ENCODE results near the gene FAAP100. TPM values are rescaled to one million over a fixed set of nuclear protein-coding genes. Genes with fewer than 3 reads are reported as not detected.
"Not testable (repeated sequence)": the region's sequence is repeated elsewhere in the genome, so short reads cannot be mapped to it uniquely, and the experiment has no call there.

Gene FAAP100
- total and polyA plus RNA-seq, 2 experiments from 2014 or later = 18.3 to 34.4 TPM

DNA sequence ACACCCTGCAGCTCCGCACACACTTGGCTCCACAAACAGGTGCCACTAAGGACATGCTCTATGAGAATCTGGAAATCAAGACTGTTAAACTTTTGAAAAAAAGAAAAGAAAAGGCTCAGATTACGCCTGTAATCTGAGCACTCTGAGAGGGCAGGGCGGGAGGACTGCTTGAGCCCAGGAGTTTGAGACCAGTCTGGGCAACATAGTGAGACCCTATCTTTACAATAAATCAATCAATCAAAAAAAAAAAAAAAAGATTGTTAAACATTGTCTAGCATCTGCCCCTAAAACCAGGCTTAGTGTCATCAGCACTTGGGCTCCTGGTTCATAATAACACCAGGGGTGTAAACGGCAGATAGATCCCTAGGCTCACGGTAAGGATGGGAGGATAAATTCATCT, 37.5 kb upstream of the FAAP100 start:
- WGBS (ENCODE audit: low lambda C conversion rate, missing lambda C conversion rate) = 89% methylated on average over 5 of the region's 5 CpGs
- TF ChIP-seq EZH2 (IDR thresholded peaks at IDR 0.05; ENCODE audit: borderline replicate concordance) (no peak), EZH2phosphoT487 (IDR thresholded peaks at IDR 0.05; ENCODE audit: low read depth, severe bottlenecking, unreplicated experiment) (no peak), CTCF (IDR thresholded peaks at IDR 0.05; ENCODE audit: poor library complexity) (no peak)
- DNase-seq (ENCODE audit: low spot score) = no peak
- Histone ChIP-seq H3K4me1 (ENCODE audit: insufficient read depth) (no peaks in the 10 kb centered on the region), H3K4me2 (no peak overlapping the region), H3K36me3 (replicated peaks; ENCODE audit: insufficient read depth, low read depth) (no peaks in the 10 kb centered on the region), H3K9me3 (ENCODE audit: low read depth) (no peaks in the 10 kb centered on the region), H3K79me2 (peaks cover under 1% of the 10 kb centered on the region), H3K9me2 (replicated peaks; ENCODE audit: insufficient read depth) (no peaks in the 10 kb centered on the region), H3K4me3 (no peak overlapping the region), H3K27ac (no peak overlapping the region), H2AFZ (no peak overlapping the region), H4K20me1 (ENCODE audit: insufficient read depth, poor library complexity, severe bottlenecking) (peaks cover 2% of the 10 kb centered on the region), H3K27me3 (no peaks in the 10 kb centered on the region)

- Histone ChIP-seq H3K4me1 (ENCODE audit: insufficient read depth) (peaks cover 3% of the 10 kb centered on the region), H3K79me2 (peaks cover 8% of the 10 kb centered on the region), H3K27ac (no peak overlapping the region), H3K4me3 (no peak overlapping the region), H3K9me2 (replicated peaks; ENCODE audit: insufficient read depth) (no peaks in the 10 kb centered on the region), H3K9me3 (ENCODE audit: low read depth) (no peaks in the 10 kb centered on the region), H4K20me1 (ENCODE audit: insufficient read depth, poor library complexity, severe bottlenecking) (peaks cover 2% of the 10 kb centered on the region), H3K36me3 (replicated peaks; ENCODE audit: insufficient read depth, low read depth) (no peaks in the 10 kb centered on the region), H2AFZ (no peak overlapping the region), H3K27me3 (no peaks in the 10 kb centered on the region), H3K4me2 (no peak overlapping the region)
- TF ChIP-seq EZH2phosphoT487 (IDR thresholded peaks at IDR 0.05; ENCODE audit: low read depth, severe bottlenecking, unreplicated experiment) = no peak
- no peak for TF ChIP-seq CTCF (IDR thresholded peaks at IDR 0.05; ENCODE audit: poor library complexity)
- DNase-seq (ENCODE audit: low spot score) = no peak
- WGBS (ENCODE audit: low lambda C conversion rate, missing lambda C conversion rate) = 88% methylated on average over 4 of the region's 4 CpGs
Measured at GRCh38 chr17:81586096-81586495, 33.9 kb upstream of the FAAP100 start.

DNA sequence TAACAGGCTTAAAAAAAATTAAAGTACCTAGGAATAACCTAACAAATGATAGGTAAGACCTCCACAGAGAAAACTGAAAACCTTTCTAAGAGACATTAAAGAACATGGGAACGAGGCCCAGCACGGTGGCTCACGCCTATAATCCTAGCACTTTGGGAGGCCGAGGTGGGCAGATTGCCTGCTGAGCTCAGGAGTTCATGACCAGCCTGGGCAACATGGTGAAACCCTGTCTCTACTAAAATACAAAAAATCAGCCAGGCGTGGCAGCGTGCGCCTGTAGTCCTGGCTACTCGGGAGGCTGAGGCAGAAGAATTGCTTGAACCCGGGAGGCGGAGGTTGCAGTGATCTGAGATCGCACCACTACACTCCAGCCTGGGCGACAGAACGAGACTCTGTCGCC, 32.6 kb upstream of the FAAP100 start:
- H3K27ac ChIP-seq; DNase-seq (ENCODE audit: low spot score); H3K4me2 ChIP-seq; H3K4me1 ChIP-seq (ENCODE audit: insufficient read depth); H2AFZ ChIP-seq; H3K79me2 ChIP-seq; H3K9me2 ChIP-seq (replicated peaks; ENCODE audit: insufficient read depth); H3K4me3 ChIP-seq; H3K36me3 ChIP-seq (replicated peaks; ENCODE audit: insufficient read depth, low read depth); H4K20me1 ChIP-seq (ENCODE audit: insufficient read depth, poor library complexity, severe bottlenecking); H3K9me3 ChIP-seq (ENCODE audit: low read depth); H3K27me3 ChIP-seq: not testable (repeated sequence)
- 94% methylated on average over 12 of the region's 14 CpGs for WGBS (ENCODE audit: low lambda C conversion rate, missing lambda C conversion rate)

DNA sequence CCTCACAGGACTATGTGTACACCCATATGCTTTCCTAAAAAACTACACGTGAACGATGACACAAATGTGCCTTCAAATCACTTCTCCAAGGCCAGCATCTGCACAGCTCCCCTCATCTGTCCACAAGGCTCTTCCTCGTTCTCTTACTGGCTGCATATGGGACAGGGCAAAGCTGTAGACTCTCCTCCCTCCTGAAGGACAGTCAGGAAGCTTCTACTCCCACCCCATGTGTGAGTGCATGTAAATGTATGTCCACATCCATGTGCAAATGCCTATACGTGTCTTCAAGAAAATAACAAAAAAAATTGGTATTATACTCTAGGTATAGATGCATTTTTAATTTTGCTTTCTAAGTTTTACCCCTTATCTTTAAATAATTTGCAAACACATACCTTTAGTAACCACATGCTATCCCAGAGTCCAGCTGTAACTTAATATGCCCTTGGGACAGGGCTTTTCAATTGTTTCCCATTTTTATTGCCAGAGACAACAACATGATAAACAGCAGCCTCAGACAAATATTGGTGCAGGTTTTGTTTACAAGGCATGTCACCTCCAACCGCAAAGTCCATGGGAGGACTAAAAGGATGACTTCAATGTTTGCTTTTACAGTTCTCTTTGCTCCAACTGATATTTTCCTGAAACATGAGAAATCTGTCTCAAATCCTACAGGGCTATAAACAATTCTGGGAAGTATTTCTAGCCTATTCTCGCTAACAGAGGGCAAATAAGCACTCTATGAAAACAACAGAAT, 31.6 kb upstream of the FAAP100 start:
- Histone ChIP-seq H3K27ac (no peak overlapping the region), H3K4me3 (no peak overlapping the region), H3K9me3 (ENCODE audit: low read depth) (no peaks in the 10 kb centered on the region), H4K20me1 (ENCODE audit: insufficient read depth, poor library complexity, severe bottlenecking) (peaks cover 9% of the 10 kb centered on the region), H3K4me2 (no peak overlapping the region), H3K9me2 (replicated peaks; ENCODE audit: insufficient read depth) (no peaks in the 10 kb centered on the region), H2AFZ (no peak overlapping the region), H3K4me1 (ENCODE audit: insufficient read depth) (peaks cover 3% of the 10 kb centered on the region), H3K36me3 (replicated peaks; ENCODE audit: insufficient read depth, low read depth) (no peaks in the 10 kb centered on the region), H3K27me3 (no peaks in the 10 kb centered on the region), H3K79me2 (peaks cover 8% of the 10 kb centered on the region)
- DNase-seq (ENCODE audit: low spot score) = no peak
- TF ChIP-seq EZH2phosphoT487 (IDR thresholded peaks at IDR 0.05; ENCODE audit: low read depth, severe bottlenecking, unreplicated experiment) (no peak), CTCF (IDR thresholded peaks at IDR 0.05; ENCODE audit: poor library complexity) (no peak), EZH2 (IDR thresholded peaks at IDR 0.05; ENCODE audit: borderline replicate concordance) (no peak)
- 81% methylated on average over 6 of the region's 6 CpGs for WGBS (ENCODE audit: low lambda C conversion rate, missing lambda C conversion rate)

All from hepatocyte (in vitro differentiated cells).